H4 (cell line): ENCODE results near the gene ARHGAP45. TPM values are rescaled to one million over a fixed set of nuclear protein-coding genes. Genes with fewer than 3 reads are reported as not detected.
"Not testable (repeated sequence)": the region's sequence is repeated elsewhere in the genome, so short reads cannot be mapped to it uniquely, and the experiment has no call there.

Experiments used
- DNase-seq: peaks from one replicate; pipeline ENCODE4 v3.0.0-alpha.2; 2015; ENCODE audit warnings: low spot score
- total RNA-seq: library from RNA; depleted of rRNA; stranded (reverse); fragments of >200 nt; shearing (Covaris generic); gene quantifications from 2 replicates; pipeline ENCODE4 v1.2.3, GENCODE V29; 2014

Gene ARHGAP45
- total RNA-seq, 1 experiment from 2014 or later: 2.4 TPM

- no peak for DNase-seq
Observed at GRCh38 chr19:1115646-1116420, 48.9 kb downstream of the ARHGAP45 start.

- no peak for DNase-seq
Observed at GRCh38 chr19:1116726-1117581, 50.0 kb downstream of the ARHGAP45 start.

- DNase-seq: no peak
Observed at GRCh38 chr19:1117654-1118053, 50.7 kb downstream of the ARHGAP45 start.

- DNase-seq: no peak
Observed at GRCh38 chr19:1118999-1119398, 52.0 kb downstream of the ARHGAP45 start.

GRCh38 chr19:1119475-1120217, 52.7 kb downstream of the ARHGAP45 start:
- DNase-seq: no peak

GRCh38 chr19:1121395-1121794, 54.4 kb downstream of the ARHGAP45 start:
- no peak for DNase-seq

GRCh38 chr19:1122021-1122971, 55.3 kb downstream of the ARHGAP45 start:
- DNase-seq: no peak

GRCh38 chr19:1122972-1123363, 56.0 kb downstream of the ARHGAP45 start:
- no peak for DNase-seq

- no peak for DNase-seq
Observed at GRCh38 chr19:1123381-1123780, 56.4 kb downstream of the ARHGAP45 start.

GRCh38 chr19:1123885-1124677, 57.1 kb downstream of the ARHGAP45 start:
- no peak for DNase-seq

GRCh38 chr19:1125601-1126467, 58.9 kb downstream of the ARHGAP45 start:
- no peak for DNase-seq

GRCh38 chr19:1126984-1127760, 60.2 kb downstream of the ARHGAP45 start:
- no peak for DNase-seq

GRCh38 chr19:1128106-1128505, 61.1 kb downstream of the ARHGAP45 start:
- no peak for DNase-seq

GRCh38 chr19:1129084-1129483, 62.1 kb downstream of the ARHGAP45 start:
- not testable (repeated sequence) for DNase-seq

GRCh38 chr19:1129535-1129934, 62.6 kb downstream of the ARHGAP45 start:
- no peak for DNase-seq

GRCh38 chr19:1130771-1131717, 64.1 kb downstream of the ARHGAP45 start:
- DNase-seq: no peak
